Vagina (tissue), 2 donors: ENCODE data around the gene NUP210. TPM values are rescaled to one million over a fixed set of nuclear protein-coding genes. Genes with fewer than 3 reads are reported as not detected.

Experiments
- DNase-seq, 2 donors: peaks; one replicate each; pipeline ENCODE4 v3.0.0-alpha.2; 2017; ENCODE audit errors: extremely low spot score in 2 of 2
- H3K27ac ChIP-seq: fragments of 200-600 bp; sonication (generic); one replicate; pipeline ENCODE4 v1.5.1; 2019
- H3K27me3 ChIP-seq: fragments of 200-600 bp; sonication (generic); one replicate; pipeline ENCODE4 v1.5.1; 2019
- H3K36me3 ChIP-seq, 2 donors: fragments of 200-600 bp; sonication (generic); one replicate each; pipeline ENCODE4 v1.5.1; 2017 to 2019
- H3K4me1 ChIP-seq: fragments of 200-600 bp; sonication (generic); one replicate; pipeline ENCODE4 v1.5.1; 2019
- H3K4me3 ChIP-seq, 2 donors: fragments of 200-600 bp; sonication (generic); 1 replicate in 1 of 2; 2 replicates in 1 of 2; pipeline ENCODE4 v1.5.1; 2016 to 2019
- H3K9me3 ChIP-seq: fragments of 200-600 bp; sonication (generic); one replicate; pipeline ENCODE4 v1.5.1; 2019
- CTCF ChIP-seq, 3 experiments: fragments of 450-650 bp in 2 of 3; fragments of 200-600 bp in 1 of 3; sonication (generic) in 1 of 3; IDR thresholded peaks; one replicate each; pipeline ENCODE4 v1.5.1; 2017 to 2019; ENCODE audit warnings: antibody characterized with exemption in 3 of 3, mild to moderate bottlenecking in 2 of 3, moderate library complexity in 2 of 3
- POLR2A ChIP-seq, 2 donors: fragments of 450-650 bp; IDR thresholded peaks; one replicate each; pipeline ENCODE4 v1.6.1; 2017; ENCODE audit warnings: antibody characterized with exemption in 2 of 2, mild to moderate bottlenecking in 2 of 2, moderate library complexity in 2 of 2
- POLR2AphosphoS5 ChIP-seq, 2 donors: sonication (generic); formaldehyde crosslinking; IDR thresholded peaks; one replicate each; pipeline ENCODE4 v1.9.0; 2017; ENCODE audit warnings: antibody characterized with exemption in 2 of 2, mild to moderate bottlenecking in 2 of 2, low read depth in 1 of 2; ENCODE audit not compliant: insufficient read depth in 1 of 2
- intact Hi-C: fragments of 100-400 bp; cut with DNase I; formaldehyde crosslinking; loops from one replicate; pipeline ENCODE4 v1.15.1; 2023
- total RNA-seq: library from RNA; depleted of rRNA; stranded (reverse); fragments of >200 nt; gene quantifications from one replicate; pipeline ENCODE4 v1.2.3, GENCODE V29; 2016

The NUP210 gene
- total RNA-seq, 1 donor from 2014 or later = 10.1 TPM

DNA sequence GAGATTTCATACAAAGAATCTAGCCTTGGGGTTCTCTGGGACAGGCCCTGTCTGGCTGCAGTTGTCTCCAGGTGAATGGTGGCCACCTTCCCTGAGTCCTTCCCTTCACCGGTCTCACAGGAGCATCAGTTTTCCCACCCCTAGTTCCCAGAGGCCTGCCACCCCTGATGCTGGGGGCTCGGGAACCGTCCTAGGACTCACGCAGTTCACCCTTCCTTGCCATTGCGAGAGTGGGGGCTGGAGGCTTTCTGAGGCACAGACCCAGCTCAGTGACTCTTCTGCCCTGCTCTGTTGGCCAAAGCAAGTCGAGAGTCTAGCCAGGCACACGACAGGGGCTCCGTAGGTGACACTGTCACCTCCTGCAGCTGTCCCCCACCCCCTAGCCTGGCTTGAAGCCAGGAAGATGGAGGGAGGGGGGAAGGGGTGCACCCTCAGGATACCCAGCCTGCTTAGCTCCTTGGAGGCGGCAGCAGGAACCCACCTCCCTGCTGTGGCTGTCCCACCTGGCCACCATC lies 130.3 kb downstream of the NUP210 start:
- peaks cover 4% of the 10 kb centered on the region for H3K9me3 ChIP-seq
- no peak for TF ChIP-seq CTCF (IDR thresholded peaks at IDR 0.05)
- no peak for TF ChIP-seq POLR2A (IDR thresholded peaks at IDR 0.05)
- no peak for TF ChIP-seq POLR2AphosphoS5 (IDR thresholded peaks at IDR 0.05; ENCODE audit: insufficient read depth in 1 of 2, low read depth in 1 of 2)
- H3K36me3 ChIP-seq = no peaks in the 10 kb centered on the region
- H3K27ac ChIP-seq = no peak overlapping the region
- no peaks in the 10 kb centered on the region for H3K4me1 ChIP-seq
- intact Hi-C loops = no loop called here
- peaks cover 1% of the 10 kb centered on the region for H3K27me3 ChIP-seq
- no peak for DNase-seq
- H3K4me3 ChIP-seq = no peak overlapping the region

DNA sequence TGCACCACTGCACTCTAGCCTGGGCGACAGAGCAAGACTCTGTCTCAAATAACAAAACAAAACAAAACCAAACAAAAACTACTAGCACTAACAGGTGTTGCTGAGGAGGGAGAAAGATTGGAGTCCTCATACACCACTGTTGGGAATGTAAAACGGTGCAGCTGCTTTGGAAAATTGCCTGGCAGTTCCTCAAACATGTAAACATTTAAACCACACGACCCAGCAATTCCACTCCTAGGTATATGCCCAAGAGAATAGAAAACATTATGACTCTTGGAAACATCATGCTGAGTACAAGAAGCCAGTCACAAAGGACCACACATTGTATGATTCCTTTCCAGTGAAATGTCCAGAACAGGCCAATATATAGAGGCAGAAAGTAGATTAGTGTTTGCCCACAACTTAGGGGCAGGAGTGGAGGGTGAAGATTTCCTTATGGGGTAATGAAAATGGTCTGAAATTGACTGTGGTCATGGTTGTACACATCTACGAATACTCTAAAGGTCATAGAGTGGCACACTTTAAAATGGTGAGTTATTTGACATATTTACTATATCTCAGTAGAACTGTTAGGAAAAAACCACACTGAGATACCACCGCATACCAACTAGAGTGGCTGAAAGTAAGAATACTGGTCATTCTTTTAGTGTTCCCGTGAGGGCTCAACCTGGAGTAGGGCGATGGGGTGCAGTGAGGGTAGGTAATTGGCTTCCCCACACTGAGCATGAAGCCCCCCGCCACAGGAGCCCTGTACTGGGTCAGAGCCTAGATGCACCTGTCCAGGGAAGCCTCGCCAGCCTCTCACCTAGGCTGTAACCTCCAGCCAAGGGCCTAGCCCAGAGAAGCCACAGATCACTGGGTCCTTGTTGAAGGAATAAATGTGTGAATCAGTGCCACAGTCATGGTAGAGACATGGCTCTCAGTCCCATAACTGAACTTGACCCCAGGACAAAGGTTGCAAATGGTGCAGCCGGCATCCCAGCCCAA lies 131.1 kb downstream of the NUP210 start:
- peaks cover 4% of the 10 kb centered on the region for H3K27me3 ChIP-seq
- intact Hi-C loops = no loop called here
- no peaks in the 10 kb centered on the region for H3K36me3 ChIP-seq
- no peak overlapping the region for H3K27ac ChIP-seq
- H3K4me1 ChIP-seq = no peaks in the 10 kb centered on the region
- no peak for DNase-seq
- TF ChIP-seq POLR2A (IDR thresholded peaks at IDR 0.05) = no peak
- TF ChIP-seq CTCF (IDR thresholded peaks at IDR 0.05) = no peak
- no peak overlapping the region for H3K4me3 ChIP-seq
- H3K9me3 ChIP-seq = peaks cover 5% of the 10 kb centered on the region

DNA sequence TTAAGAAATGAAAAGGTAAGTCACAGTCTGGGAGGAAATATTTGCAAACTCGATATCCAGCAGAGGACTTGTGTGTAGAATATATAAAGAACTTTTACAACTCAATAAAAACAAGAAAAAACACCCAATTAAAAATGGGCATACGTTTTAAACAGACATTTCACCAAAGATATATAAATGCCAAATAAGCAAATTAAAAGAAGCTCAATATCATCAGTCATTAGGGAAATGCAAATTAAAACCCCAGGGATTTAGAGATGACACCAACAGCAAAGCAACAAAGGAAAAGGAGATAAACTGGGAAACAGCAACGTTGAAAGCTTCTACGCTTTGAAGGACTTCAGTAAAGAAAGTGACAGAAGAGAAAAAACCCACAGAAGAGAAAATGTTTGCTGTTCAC lies 132.3 kb downstream of the NUP210 start:
- no peak overlapping the region for H3K4me3 ChIP-seq
- H3K4me1 ChIP-seq = peaks cover 7% of the 10 kb centered on the region
- H3K36me3 ChIP-seq = no peaks in the 10 kb centered on the region
- intact Hi-C loops = no loop called here
- H3K27ac ChIP-seq = no peak overlapping the region
- H3K9me3 ChIP-seq = peaks cover 9% of the 10 kb centered on the region
- DNase-seq = no peak
- TF ChIP-seq POLR2AphosphoS5 (IDR thresholded peaks at IDR 0.05; ENCODE audit: insufficient read depth in 1 of 2, low read depth in 1 of 2) (no peak), CTCF (IDR thresholded peaks at IDR 0.05) (no peak), POLR2A (IDR thresholded peaks at IDR 0.05) (no peak)
- peaks cover 4% of the 10 kb centered on the region for H3K27me3 ChIP-seq

DNA sequence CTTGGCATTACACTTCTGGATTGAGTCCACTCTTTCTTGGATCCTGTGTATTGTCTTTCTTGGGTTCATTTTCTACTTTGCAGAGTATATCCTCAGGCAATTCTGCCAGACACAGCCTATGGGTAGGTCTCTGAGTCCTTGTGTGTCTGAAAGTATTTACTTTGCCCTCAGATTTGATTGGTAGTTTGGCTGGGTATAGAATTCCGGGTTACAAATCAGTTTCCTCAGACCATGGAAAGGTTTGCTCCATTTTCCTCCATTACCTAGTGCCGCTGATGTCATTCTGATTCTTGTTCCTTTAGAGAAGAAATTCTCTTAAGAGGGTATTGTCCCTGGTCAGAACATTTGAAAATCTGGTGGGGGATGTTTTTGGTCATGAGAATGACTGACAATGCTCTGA lies 133.2 kb downstream of the NUP210 start:
- H3K9me3 ChIP-seq = peaks cover 9% of the 10 kb centered on the region
- no peak overlapping the region for H3K4me3 ChIP-seq
- peaks cover 13% of the 10 kb centered on the region for H3K4me1 ChIP-seq
- H3K36me3 ChIP-seq = no peaks in the 10 kb centered on the region
- H3K27me3 ChIP-seq = peaks cover 4% of the 10 kb centered on the region
- no peak overlapping the region for H3K27ac ChIP-seq
- TF ChIP-seq POLR2AphosphoS5 (IDR thresholded peaks at IDR 0.05; ENCODE audit: insufficient read depth in 1 of 2, low read depth in 1 of 2) = no peak
- no peak for TF ChIP-seq POLR2A (IDR thresholded peaks at IDR 0.05)
- TF ChIP-seq CTCF (IDR thresholded peaks at IDR 0.05) = no peak
- intact Hi-C loops = no loop called here
- DNase-seq = no peak
